CD4-positive, alpha-beta T cell (primary cell): ENCODE data around the gene FAT1. TPM values are rescaled to one million over a fixed set of nuclear protein-coding genes. Genes with fewer than 3 reads are reported as not detected.

Experiments used
- ATAC-seq: fragments of 200-7000 bp; cut with Tn5 transposase; one replicate; pipeline ENCODE4 v1.10.0; 2022; ENCODE audit warnings: mild to moderate bottlenecking; ENCODE audit not compliant: poor library complexity
- CTCF ChIA-PET: fragments of 350-600 bp; sonication (Branson Sonifier 250); formaldehyde crosslinking; loops from one replicate; lab custom pipeline; 2021; ENCODE audit warnings: antibody characterized with exemption, inconsistent platforms; lab: Charles Lee
- POLR2A ChIA-PET: fragments of 350-600 bp; sonication (Branson Sonifier 250); formaldehyde crosslinking; loops from one replicate; lab custom pipeline; 2021; ENCODE audit warnings: antibody characterized with exemption, inconsistent platforms; lab: Charles Lee
- DNase-seq, 14 experiments: peaks; one replicate each; pipeline ENCODE4 v3.0.0-alpha.2; 2013 to 2020; ENCODE audit warnings: mixed read lengths in 2 of 14
- H3K27ac ChIP-seq, 2 donors: one replicate each; pipeline versions ENCODE4 v1.5.1 to v1.7.0; 2013; ENCODE audit warnings: low read length in 2 of 2, low read depth in 1 of 2, mild to moderate bottlenecking in 1 of 2
- H3K27me3 ChIP-seq, 2 experiments: 1 replicate in 1 of 2; 2 replicates in 1 of 2; pipeline versions ENCODE4 v1.6.1 to v1.7.0; 2013; ENCODE audit warnings: low read length in 2 of 2, control low read depth in 1 of 2, mild to moderate bottlenecking in 1 of 2, moderate library complexity in 1 of 2; ENCODE audit not compliant: insufficient read depth in 2 of 2, control insufficient read depth in 1 of 2
- H3K36me3 ChIP-seq: one replicate; pipeline ENCODE4 v1.6.1; 2013; ENCODE audit warnings: low read length, control low read depth; ENCODE audit not compliant: insufficient read depth
- H3K4me1 ChIP-seq: one replicate; pipeline ENCODE4 v1.6.1; 2013; ENCODE audit warnings: low read length, control low read depth; ENCODE audit not compliant: insufficient read depth
- H3K4me3 ChIP-seq: one replicate; pipeline ENCODE4 v1.5.1; 2013; ENCODE audit warnings: mild to moderate bottlenecking, low read length, moderate library complexity
- H3K9me3 ChIP-seq, 2 experiments: 1 replicate in 1 of 2; 2 replicates in 1 of 2; pipeline versions ENCODE4 v1.6.1 to v1.7.0; 2013; ENCODE audit warnings: low read length in 2 of 2, mild to moderate bottlenecking in 2 of 2, control low read depth in 1 of 2, moderate library complexity in 1 of 2; ENCODE audit not compliant: control insufficient read depth in 1 of 2, insufficient read depth in 1 of 2
- H3K27ac Mint-ChIP-seq: one replicate; pipeline ENCODE4 v1.8.0; 2020; ENCODE audit warnings: mixed read lengths
- H3K27me3 Mint-ChIP-seq: one replicate; pipeline ENCODE4 v1.8.0; 2021; ENCODE audit warnings: mixed read lengths
- H3K36me3 Mint-ChIP-seq: one replicate; pipeline ENCODE4 v1.8.0; 2021; ENCODE audit warnings: low read depth, mixed read lengths
- H3K4me1 Mint-ChIP-seq: one replicate; pipeline ENCODE4 v1.8.0; 2021; ENCODE audit warnings: low read depth, mixed read lengths
- H3K4me3 Mint-ChIP-seq: one replicate; pipeline ENCODE4 v1.8.0; 2020; ENCODE audit warnings: mild to moderate bottlenecking, mixed read lengths
- H3K9me3 Mint-ChIP-seq: one replicate; pipeline ENCODE4 v1.8.0; 2020; ENCODE audit warnings: mixed read lengths
- CTCF ChIP-seq: fragments of 200-600 bp; IDR thresholded peaks from one replicate; pipeline ENCODE4 v1.8.0; 2022; ENCODE audit warnings: antibody characterized with exemption, mild to moderate bottlenecking
- intact Hi-C, 2 experiments: fragments of 100-400 bp; cut with DNase I in 1 of 2; cut with micrococcal nuclease in 1 of 2; formaldehyde crosslinking; loops; one replicate each; pipeline versions ENCODE4 v1.15.1 to v1.9.0; 2023 to 2025; cut with DNase I, micrococcal nuclease
- total RNA-seq, 174 experiments: library from RNA in 2 of 174; stranded (reverse) in 2 of 174; gene quantifications; one replicate each; pipeline ENCODE4 v1.2.3 and lab custom pipeline; 2021 to 2026

FAT1 gene
- total RNA-seq, 2 experiments from 2014 or later: 0.03 TPM; not detected in 1

- H3K27ac ChIP-seq: no peak overlapping the region
- H3K4me1 ChIP-seq: no peaks in the 10 kb centered on the region
- H3K9me3 ChIP-seq: peaks cover 0 to 7% of the 10 kb centered on the region in 2 experiments
- H3K9me3 Mint-ChIP-seq: no peaks in the 10 kb centered on the region
- peaks cover 13 to 22% of the 10 kb centered on the region in 2 experiments for H3K27me3 ChIP-seq
- no peak overlapping the region for H3K4me3 ChIP-seq
- H3K36me3 ChIP-seq: no peaks in the 10 kb centered on the region
- ChIA-PET CTCF (interaction anchor here (0.5 kb wide), 1 partner anchor 1983 kb away, joined by 3 read pairs; no protein-coding TSS in a partner anchor), POLR2A (no interaction called here)
- no peaks in the 10 kb centered on the region for H3K4me1 Mint-ChIP-seq
- ATAC-seq (no peak), DNase-seq (no peak)
- no peaks in the 10 kb centered on the region for H3K36me3 Mint-ChIP-seq
- no peak overlapping the region for H3K4me3 Mint-ChIP-seq
- intact Hi-C loops: no loop called here
- H3K27ac Mint-ChIP-seq: no peak overlapping the region
- TF ChIP-seq CTCF: no peak
- H3K27me3 Mint-ChIP-seq: peaks cover 32% of the 10 kb centered on the region
Measured at GRCh38 chr4:186557061-186557460, 166.6 kb downstream of the FAT1 start.

GRCh38 chr4:186554914-186555827, 168.5 kb downstream of the FAT1 start, which contains the start of gene MTNR1A:
Gene MTNR1A, minus strand, starts transcription at chr4:186555567. Its CDS starts 202 bp downstream, at chr4:186555365.
- H3K36me3 ChIP-seq: no peaks in the 10 kb centered on the region
- no peak within 1 kb of the TSS for H3K4me3 ChIP-seq
- H3K27me3 Mint-ChIP-seq: peaks cover 37% of the 10 kb centered on the region
- no peaks in the 10 kb centered on the region for H3K36me3 Mint-ChIP-seq
- H3K4me3 Mint-ChIP-seq: no peak within 1 kb of the TSS
- intact Hi-C loops: no loop called here
- no peak for TF ChIP-seq CTCF
- no peaks in the 10 kb centered on the region for H3K9me3 Mint-ChIP-seq
- POLR2A ChIA-PET: no interaction called here
- H3K27ac Mint-ChIP-seq: no peak within 1 kb of the TSS
- H3K4me1 Mint-ChIP-seq: no peaks in the 10 kb centered on the region
- DNase-seq (no peak), ATAC-seq (no peak)
- peaks cover 13 to 22% of the 10 kb centered on the region in 2 experiments for H3K27me3 ChIP-seq
- H3K27ac ChIP-seq: no peak within 1 kb of the TSS
- CTCF ChIA-PET: no interaction called here
- H3K9me3 ChIP-seq: peaks cover 0 to 7% of the 10 kb centered on the region in 2 experiments
- no peaks in the 10 kb centered on the region for H3K4me1 ChIP-seq

GRCh38 chr4:186554539-186554913, 169.1 kb downstream of the FAT1 start:
- no peaks in the 10 kb centered on the region for H3K36me3 ChIP-seq
- POLR2A ChIA-PET: no interaction called here
- H3K27me3 ChIP-seq: peaks cover 13 to 22% of the 10 kb centered on the region in 2 experiments
- no peak overlapping the region for H3K4me3 ChIP-seq
- H3K4me1 Mint-ChIP-seq: no peaks in the 10 kb centered on the region
- no peaks in the 10 kb centered on the region for H3K9me3 Mint-ChIP-seq
- H3K27ac ChIP-seq: no peak overlapping the region
- TF ChIP-seq CTCF: no peak
- peaks cover 37% of the 10 kb centered on the region for H3K27me3 Mint-ChIP-seq
- H3K27ac Mint-ChIP-seq: no peak overlapping the region
- CTCF ChIA-PET: no interaction called here
- intact Hi-C loops: no loop called here
- H3K36me3 Mint-ChIP-seq: no peaks in the 10 kb centered on the region
- peaks cover 0 to 7% of the 10 kb centered on the region in 2 experiments for H3K9me3 ChIP-seq
- H3K4me1 ChIP-seq: no peaks in the 10 kb centered on the region
- no peak overlapping the region for H3K4me3 Mint-ChIP-seq
- DNase-seq: no peak
- ATAC-seq: no peak
